Measurements from ENCODE around the gene RHBDD1. TPM values are rescaled to one million over a fixed set of nuclear protein-coding genes. Genes with fewer than 3 reads are reported as not detected.

The RHBDD1 gene
- total and polyA plus RNA-seq, 7 donors = 1.8 to 28.0 (median 17.5) TPM

DNA sequence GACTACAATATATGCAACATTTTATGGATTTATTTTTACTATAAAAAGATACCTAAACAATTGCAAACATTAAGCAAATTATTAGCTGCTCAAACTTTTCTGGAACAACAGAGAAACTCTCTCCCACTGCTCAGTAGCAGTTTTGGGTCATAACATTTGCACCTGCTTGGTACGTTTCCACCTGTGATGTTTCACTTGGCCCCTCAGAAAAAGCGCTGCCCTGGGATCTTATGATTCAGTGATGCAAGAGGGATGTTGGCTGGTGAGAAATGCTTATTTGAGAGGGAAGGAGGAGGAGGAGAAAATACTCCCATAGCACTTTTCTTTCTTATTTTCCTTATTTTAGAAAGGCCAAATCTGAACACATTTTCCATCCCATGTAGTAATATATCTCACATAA is 45.4 kb upstream of the RHBDD1 start:
- Histone ChIP-seq H3K27ac (peak overlapping the region; percentile 89 to 97 (median 96)), H3K4me1 (peaks cover 0 to 79% (median 60%) of the 10 kb centered on the region in 4 donors), H3K36me3 (no peaks in the 10 kb centered on the region), H3K9me3 (no peaks in the 10 kb centered on the region), H3K27me3 (no peaks in the 10 kb centered on the region), H3K4me3 (peak overlapping the region in 3 of 4 donors; percentile 61 to 85 (median 74))
- 86 to 88% methylated on average over 2 of the region's 2 CpGs for WGBS, 2 donors
- no peak for TF ChIP-seq EP300 (IDR thresholded peaks at IDR 0.05)
- no peak for TF ChIP-seq POLR2A (IDR thresholded peaks at IDR 0.05)
- TF ChIP-seq POLR2AphosphoS5 (IDR thresholded peaks at IDR 0.05) = no peak
- TF ChIP-seq, protein P1, sequence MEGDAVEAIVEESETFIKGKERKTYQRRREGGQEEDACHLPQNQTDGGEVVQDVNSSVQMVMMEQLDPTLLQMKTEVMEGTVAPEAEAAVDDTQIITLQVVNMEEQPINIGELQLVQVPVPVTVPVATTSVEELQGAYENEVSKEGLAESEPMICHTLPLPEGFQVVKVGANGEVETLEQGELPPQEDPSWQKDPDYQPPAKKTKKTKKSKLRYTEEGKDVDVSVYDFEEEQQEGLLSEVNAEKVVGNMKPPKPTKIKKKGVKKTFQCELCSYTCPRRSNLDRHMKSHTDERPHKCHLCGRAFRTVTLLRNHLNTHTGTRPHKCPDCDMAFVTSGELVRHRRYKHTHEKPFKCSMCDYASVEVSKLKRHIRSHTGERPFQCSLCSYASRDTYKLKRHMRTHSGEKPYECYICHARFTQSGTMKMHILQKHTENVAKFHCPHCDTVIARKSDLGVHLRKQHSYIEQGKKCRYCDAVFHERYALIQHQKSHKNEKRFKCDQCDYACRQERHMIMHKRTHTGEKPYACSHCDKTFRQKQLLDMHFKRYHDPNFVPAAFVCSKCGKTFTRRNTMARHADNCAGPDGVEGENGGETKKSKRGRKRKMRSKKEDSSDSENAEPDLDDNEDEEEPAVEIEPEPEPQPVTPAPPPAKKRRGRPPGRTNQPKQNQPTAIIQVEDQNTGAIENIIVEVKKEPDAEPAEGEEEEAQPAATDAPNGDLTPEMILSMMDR (IDR thresholded peaks at IDR 0.05) = no peak
- intact Hi-C loops (cut with DNase I) = loop anchor here (5.0 to 10.0 kb wide), 3 partner anchors 138 to 606 kb away; no protein-coding TSS in a partner anchor
- no peak for DNase-seq

DNA sequence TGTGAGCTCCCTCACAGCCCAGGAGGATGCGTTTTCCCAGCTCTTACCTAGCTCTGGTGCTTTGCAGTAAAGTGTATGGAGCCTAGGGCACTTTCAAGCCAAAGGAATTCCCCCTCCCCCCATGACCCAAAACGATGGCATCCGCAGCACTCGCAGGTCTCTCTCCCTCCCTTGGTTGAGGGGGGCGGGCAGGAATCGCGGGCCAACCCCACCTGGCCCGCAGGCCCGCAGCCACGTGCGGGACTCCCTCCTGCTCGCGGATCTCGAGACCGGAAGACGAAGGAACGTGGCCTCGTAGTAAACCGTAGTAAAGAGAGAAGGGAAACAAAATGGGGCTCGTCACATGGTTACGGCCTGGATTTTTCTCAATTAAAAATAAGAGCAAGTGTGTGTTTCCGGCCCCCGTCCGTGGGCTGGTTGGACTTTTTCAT is 44.8 kb upstream of the RHBDD1 start:
- Histone ChIP-seq H3K9me3 (no peaks in the 10 kb centered on the region), H3K27ac (peak overlapping the region; percentile 89 to 97 (median 96)), H3K4me1 (peaks cover 0 to 84% (median 64%) of the 10 kb centered on the region in 4 donors), H3K36me3 (no peaks in the 10 kb centered on the region), H3K27me3 (no peaks in the 10 kb centered on the region), H3K4me3 (peak overlapping the region; percentile 61 to 85 (median 72))
- TF ChIP-seq POLR2AphosphoS5 (IDR thresholded peaks at IDR 0.05) (peak in 2 of 4 donors; percentile 57 to 78), EP300 (IDR thresholded peaks at IDR 0.05) (peak in 1 of 4 donors; percentile 69)
- TF ChIP-seq, protein P1 (IDR thresholded peaks at IDR 0.05) = no peak
- DNase-seq = peak; percentile 86
- 3 to 14% methylated on average over 24 of the region's 24 CpGs for WGBS, 2 donors
- intact Hi-C loops (cut with DNase I) = loop anchor here (5.0 to 10.0 kb wide), 3 partner anchors 139 to 606 kb away; no protein-coding TSS in a partner anchor

DNA sequence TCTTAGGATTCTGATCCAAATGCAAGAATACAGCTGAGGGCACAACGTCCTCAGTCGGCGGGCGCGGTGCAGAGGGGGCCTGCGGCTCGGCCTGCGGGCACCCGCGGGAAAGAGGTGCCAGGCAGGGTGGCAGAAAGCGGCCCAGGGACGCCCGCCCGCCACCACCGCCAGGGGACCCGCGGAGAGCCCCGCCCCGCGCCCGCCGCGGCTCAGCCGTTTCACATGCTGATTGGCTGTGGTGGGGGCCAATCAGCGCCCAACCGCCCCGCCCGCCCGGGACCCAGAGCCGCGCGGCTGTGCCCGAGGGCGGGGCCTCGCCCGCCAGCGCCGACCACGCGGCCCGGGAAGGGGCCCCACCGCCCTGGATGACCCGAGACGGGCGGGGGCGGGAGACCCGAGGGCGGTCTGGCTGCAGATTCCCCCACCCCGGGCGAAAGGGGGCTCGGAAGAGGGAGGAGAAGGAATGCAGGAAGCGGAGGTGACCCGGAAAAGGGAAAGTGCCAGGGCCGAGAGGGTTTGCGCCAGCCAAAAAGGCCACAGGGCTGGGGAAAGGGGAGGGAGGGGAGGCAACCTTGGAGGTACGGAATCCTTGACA is 44.3 kb upstream of the RHBDD1 start:
- H3K4me1 ChIP-seq = peaks cover 0 to 84% (median 62%) of the 10 kb centered on the region in 4 donors
- intact Hi-C loops (cut with DNase I) = loop anchor here (5.0 to 10.0 kb wide), 3 partner anchors 139 to 607 kb away; no protein-coding TSS in a partner anchor
- no peaks in the 10 kb centered on the region for H3K9me3 ChIP-seq
- H3K27me3 ChIP-seq = no peaks in the 10 kb centered on the region
- H3K27ac ChIP-seq = peak overlapping the region; percentile 89 to 97 (median 96)
- 0% methylated on average over 56 of the region's 56 CpGs for WGBS, 2 donors
- H3K36me3 ChIP-seq = no peaks in the 10 kb centered on the region
- peak overlapping the region; percentile 61 to 85 (median 72) for H3K4me3 ChIP-seq
- DNase-seq = peak; percentile 95
- TF ChIP-seq POLR2AphosphoS5 (IDR thresholded peaks at IDR 0.05) = peak in 3 of 4 donors; percentile 39 to 70 (median 40)
- TF ChIP-seq POLR2A (IDR thresholded peaks at IDR 0.05) = no peak
- TF ChIP-seq, protein P1 (IDR thresholded peaks at IDR 0.05) = peak; percentile 11 to 66 (median 59)

DNA sequence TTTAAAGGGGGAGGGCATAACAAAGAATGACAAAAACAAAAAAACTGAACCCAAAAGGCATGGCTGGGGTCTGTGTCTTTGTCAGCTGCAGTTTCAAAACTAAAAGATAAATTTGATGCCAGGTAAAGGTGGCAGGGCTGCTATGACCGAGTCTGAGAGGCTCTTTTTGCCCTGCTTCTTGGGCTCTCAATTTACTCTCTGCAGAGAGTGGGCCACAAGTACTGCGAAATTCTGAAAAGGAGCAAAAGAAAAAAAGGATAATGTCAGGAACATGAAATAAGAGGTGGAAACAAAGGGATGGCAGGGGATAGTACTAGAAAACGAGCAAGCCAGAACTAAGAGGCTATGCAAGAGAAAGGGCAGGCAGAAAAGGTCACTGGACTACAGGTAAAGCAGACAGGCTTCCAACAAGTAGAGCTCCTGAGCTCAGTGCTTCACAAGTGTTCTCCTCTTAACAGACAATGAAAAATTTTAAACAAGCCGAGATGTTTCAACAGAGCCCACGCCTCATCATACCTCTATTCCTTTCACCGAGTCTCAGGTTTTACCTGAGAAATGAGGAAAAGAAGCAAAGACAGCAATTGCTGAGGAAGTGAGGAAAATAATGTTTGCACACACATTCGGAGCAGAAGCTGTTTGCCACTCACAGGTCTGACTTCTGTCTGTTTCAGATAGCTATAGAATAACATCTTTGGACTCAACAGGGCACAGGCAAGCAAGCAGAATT is 43.5 kb upstream of the RHBDD1 start:
- Histone ChIP-seq H3K36me3 (no peaks in the 10 kb centered on the region), H3K4me1 (peaks cover 0 to 83% (median 61%) of the 10 kb centered on the region in 4 donors), H3K27ac (peak overlapping the region; percentile 89 to 97 (median 96)), H3K27me3 (no peaks in the 10 kb centered on the region), H3K9me3 (no peaks in the 10 kb centered on the region), H3K4me3 (peak overlapping the region; percentile 61 to 85 (median 72))
- intact Hi-C loops (cut with DNase I) = loop anchor here (5.0 to 10.0 kb wide), 3 partner anchors 140 to 608 kb away; no protein-coding TSS in a partner anchor
- 44 to 52% methylated on average over 7 of the region's 7 CpGs for WGBS, 2 donors
- no peak for DNase-seq
- TF ChIP-seq POLR2A (IDR thresholded peaks at IDR 0.05) (no peak), POLR2AphosphoS5 (IDR thresholded peaks at IDR 0.05) (no peak), EP300 (IDR thresholded peaks at IDR 0.05) (no peak)
- TF ChIP-seq, protein P1 (IDR thresholded peaks at IDR 0.05) = no peak
